ENCODE data around the gene GPC5. TPM values are rescaled to one million over a fixed set of nuclear protein-coding genes. Genes with fewer than 3 reads are reported as not detected.
"Not testable (repeated sequence)": the region's sequence is repeated elsewhere in the genome, so short reads cannot be mapped to it uniquely, and the experiment has no call there.

Gene GPC5
- total and polyA plus RNA-seq, 2 experiments from 2014 or later, result 0.32 TPM; not detected in 1

DNA sequence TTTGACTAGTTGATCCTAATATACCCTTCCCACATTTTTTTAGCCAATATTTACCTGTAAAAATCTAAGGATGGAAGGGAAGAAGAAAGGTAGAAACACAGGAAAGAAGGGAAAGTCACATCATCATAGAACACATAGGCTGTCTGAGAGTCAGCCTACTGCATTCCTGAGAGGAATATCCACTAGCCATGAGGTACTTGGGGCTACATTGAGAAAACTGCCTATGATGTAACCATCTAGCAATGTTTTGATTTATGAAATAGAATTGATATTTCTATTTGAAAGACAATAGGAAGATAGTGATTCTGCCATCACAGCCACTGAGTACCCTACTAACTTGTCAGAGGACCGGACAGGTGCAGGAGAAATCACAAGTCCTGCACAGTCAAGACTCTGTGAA, 873.8 kb downstream of the GPC5 start:
- in situ Hi-C loops (cut with MboI), result no loop called here
- DNase-seq, result no peak
- no peak overlapping the region for H3K4me2 ChIP-seq (ENCODE audit: unreplicated experiment)
- no peaks in the 10 kb centered on the region for H4K20me1 ChIP-seq (ENCODE audit: insufficient read depth)
- WGBS, 2 experiments (ENCODE audit: low coverage in 1 of 2, low lambda C conversion rate in 2 of 2, missing lambda C conversion rate in 2 of 2), result 44 to 56% methylated on average over 1 of the region's 1 CpG
- H3K4me3 ChIP-seq, result no peak overlapping the region
- H3K27ac ChIP-seq, result no peak overlapping the region
- no peaks in the 10 kb centered on the region for H3K27me3 ChIP-seq (replicated peaks; ENCODE audit: insufficient read depth)
- H3K36me3 ChIP-seq (ENCODE audit: low read depth), result no peaks in the 10 kb centered on the region
- no peaks in the 10 kb centered on the region for H3K4me1 ChIP-seq (ENCODE audit: insufficient read depth)
- H3K9me2 ChIP-seq (ENCODE audit: insufficient read depth), result no peaks in the 10 kb centered on the region
- no peaks in the 10 kb centered on the region for H3K9me3 ChIP-seq (ENCODE audit: low read depth)
- no peaks in the 10 kb centered on the region for H3K79me2 ChIP-seq (ENCODE audit: insufficient read depth)
- no peak overlapping the region for H2AFZ ChIP-seq
- H3F3A ChIP-seq (ENCODE audit: insufficient read depth), result no peaks in the 10 kb centered on the region
- TF ChIP-seq EZH2 (IDR thresholded peaks at IDR 0.05; ENCODE audit: insufficient read depth, poor library complexity, severe bottlenecking) (no peak), EZH2phosphoT487 (IDR thresholded peaks at IDR 0.05; ENCODE audit: insufficient read depth, low read depth) (no peak)
- H3K9ac ChIP-seq, result no peak overlapping the region

DNA sequence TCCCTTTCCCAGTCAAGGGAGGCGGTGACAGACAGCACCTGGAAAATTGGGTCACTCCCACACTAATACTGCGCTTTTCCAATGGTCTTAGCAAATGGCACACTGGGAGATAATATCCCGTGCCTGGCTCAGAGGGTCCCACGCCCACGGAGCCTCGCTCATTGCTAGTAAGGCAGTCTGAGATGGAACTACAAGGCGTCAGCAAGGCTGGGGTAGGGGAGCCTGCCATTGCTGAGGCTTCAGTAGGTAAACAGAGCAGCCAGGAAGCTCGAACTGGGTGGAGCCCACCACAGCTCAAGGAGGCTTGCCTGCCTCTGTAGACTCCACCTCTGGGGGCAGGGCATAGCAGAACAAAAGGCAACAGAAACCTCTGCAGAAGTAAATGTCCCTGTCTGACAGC, 882.6 kb downstream of the GPC5 start:
- H3K4me2 ChIP-seq (ENCODE audit: unreplicated experiment); H3F3A ChIP-seq (ENCODE audit: insufficient read depth); H3K36me3 ChIP-seq (ENCODE audit: low read depth); H3K27me3 ChIP-seq (replicated peaks; ENCODE audit: insufficient read depth); H3K4me1 ChIP-seq (ENCODE audit: insufficient read depth); H3K9me2 ChIP-seq (ENCODE audit: insufficient read depth); DNase-seq; H3K4me3 ChIP-seq; H3K9me3 ChIP-seq (ENCODE audit: low read depth); H4K20me1 ChIP-seq (ENCODE audit: insufficient read depth); H3K27ac ChIP-seq; H3K9ac ChIP-seq; H3K79me2 ChIP-seq (ENCODE audit: insufficient read depth); H2AFZ ChIP-seq; in situ Hi-C loops (cut with MboI): not testable (repeated sequence)
- 21 to 32% methylated on average over 8 of the region's 8 CpGs for WGBS, 2 experiments (ENCODE audit: low coverage in 1 of 2, low lambda C conversion rate in 2 of 2, missing lambda C conversion rate in 2 of 2)

- H3K27me3 ChIP-seq (replicated peaks; ENCODE audit: insufficient read depth); H3K36me3 ChIP-seq (ENCODE audit: low read depth); H4K20me1 ChIP-seq (ENCODE audit: insufficient read depth); DNase-seq; H2AFZ ChIP-seq; H3K9ac ChIP-seq; H3F3A ChIP-seq (ENCODE audit: insufficient read depth); H3K9me3 ChIP-seq (ENCODE audit: low read depth); H3K4me1 ChIP-seq (ENCODE audit: insufficient read depth); H3K79me2 ChIP-seq (ENCODE audit: insufficient read depth); in situ Hi-C loops (cut with MboI); H3K4me2 ChIP-seq (ENCODE audit: unreplicated experiment); H3K27ac ChIP-seq; H3K9me2 ChIP-seq (ENCODE audit: insufficient read depth); H3K4me3 ChIP-seq: not testable (repeated sequence)
- 72 to 74% methylated on average over 24 to 29 of the region's 29 CpGs for WGBS, 2 experiments (ENCODE audit: low coverage in 1 of 2, low lambda C conversion rate in 2 of 2, missing lambda C conversion rate in 2 of 2)
These were observed 892.4 kb downstream of the GPC5 start for GRCh38 chr13:92290718-92291307.

DNA sequence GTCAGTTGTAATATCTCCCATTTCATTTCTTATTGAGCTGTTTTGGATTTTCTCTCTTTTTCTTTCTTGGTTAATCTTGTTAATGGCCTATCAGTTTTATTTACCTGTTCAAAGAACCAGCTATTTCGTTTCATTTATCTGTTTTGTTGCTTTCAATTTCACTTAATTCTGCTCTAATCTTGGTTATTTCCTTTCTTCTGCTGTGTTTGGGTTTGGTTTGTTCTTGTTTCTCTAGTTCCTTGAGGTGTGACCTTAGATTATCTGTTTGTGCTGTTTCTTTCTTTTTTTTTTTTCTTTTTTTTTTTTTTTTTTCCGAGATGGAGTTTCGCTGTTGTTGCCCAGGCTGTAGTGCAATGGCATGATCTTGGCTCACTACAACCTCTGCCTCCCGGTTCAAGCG, 896.1 kb downstream of the GPC5 start:
- H3K36me3 ChIP-seq (ENCODE audit: low read depth); H3K27ac ChIP-seq; H3K4me3 ChIP-seq; in situ Hi-C loops (cut with MboI); H3K27me3 ChIP-seq (replicated peaks; ENCODE audit: insufficient read depth); H3K9me2 ChIP-seq (ENCODE audit: insufficient read depth); H2AFZ ChIP-seq; H3K4me2 ChIP-seq (ENCODE audit: unreplicated experiment); H3K4me1 ChIP-seq (ENCODE audit: insufficient read depth); H3F3A ChIP-seq (ENCODE audit: insufficient read depth); DNase-seq; H3K79me2 ChIP-seq (ENCODE audit: insufficient read depth); H3K9me3 ChIP-seq (ENCODE audit: low read depth); H4K20me1 ChIP-seq (ENCODE audit: insufficient read depth); H3K9ac ChIP-seq: not testable (repeated sequence)
- WGBS, 2 experiments (ENCODE audit: low coverage in 1 of 2, low lambda C conversion rate in 2 of 2, missing lambda C conversion rate in 2 of 2), result 47 to 49% methylated on average over 4 to 5 of the region's 5 CpGs

DNA sequence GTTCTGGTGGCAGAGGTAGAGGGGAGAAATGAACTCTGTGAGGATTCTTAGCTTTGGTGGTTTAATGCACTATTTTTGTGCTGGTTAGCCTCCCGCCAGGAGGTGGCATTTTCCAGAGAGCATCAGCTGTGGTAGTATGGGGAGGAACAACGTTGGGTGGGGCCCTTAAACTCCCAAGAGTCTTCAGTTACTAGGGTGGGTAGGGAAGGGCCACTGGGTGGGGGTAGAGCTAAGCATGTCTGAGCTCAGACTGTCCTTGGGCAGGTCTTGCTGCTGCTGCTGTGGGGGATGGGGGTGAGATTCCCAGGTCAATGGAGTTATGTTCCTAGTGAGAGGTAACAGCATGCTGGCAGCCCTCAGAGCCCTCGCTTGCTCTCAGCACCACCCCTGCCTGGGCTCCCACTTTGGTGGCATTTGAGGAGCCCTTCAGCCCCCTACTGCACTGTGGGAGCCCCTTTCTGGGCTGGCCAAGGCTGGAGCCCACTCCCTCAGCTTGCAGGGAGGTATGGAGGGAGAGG, 897.8 kb downstream of the GPC5 start:
- H3K27ac ChIP-seq; DNase-seq; H3K4me1 ChIP-seq (ENCODE audit: insufficient read depth); H4K20me1 ChIP-seq (ENCODE audit: insufficient read depth); H3K36me3 ChIP-seq (ENCODE audit: low read depth); H3K4me3 ChIP-seq; H3K79me2 ChIP-seq (ENCODE audit: insufficient read depth); in situ Hi-C loops (cut with MboI); H3K9ac ChIP-seq; H3K9me3 ChIP-seq (ENCODE audit: low read depth); H2AFZ ChIP-seq; H3F3A ChIP-seq (ENCODE audit: insufficient read depth); H3K4me2 ChIP-seq (ENCODE audit: unreplicated experiment); H3K9me2 ChIP-seq (ENCODE audit: insufficient read depth); H3K27me3 ChIP-seq (replicated peaks; ENCODE audit: insufficient read depth): not testable (repeated sequence)
- WGBS, 2 experiments (ENCODE audit: low coverage in 1 of 2, low lambda C conversion rate in 2 of 2, missing lambda C conversion rate in 2 of 2), result 28 to 42% methylated on average over 3 of the region's 3 CpGs

Data from GM23248 (cell line).